Thyroid gland (tissue), 4 donors: ENCODE measurements around the gene EFCAB12.
"Not testable (repeated sequence)": the region's sequence is repeated elsewhere in the genome, so short reads cannot be mapped to it uniquely, and the experiment has no call there.

Source experiments
- CTCF ChIP-seq, 6 experiments: fragments of 200-600 bp in 3 of 6; fragments of 450-650 bp in 3 of 6; sonication (generic) in 3 of 6; IDR thresholded peaks; one replicate each; pipeline ENCODE4 v1.5.1; 2016 to 2019; ENCODE audit warnings: antibody characterized with exemption in 6 of 6, mild to moderate bottlenecking in 2 of 6, inconsistent platforms in 1 of 6, moderate library complexity in 1 of 6
- POLR2A ChIP-seq, 2 donors: fragments of 450-650 bp; IDR thresholded peaks; one replicate each; pipeline ENCODE4 v1.6.1; 2017; ENCODE audit warnings: antibody characterized with exemption in 2 of 2, mild to moderate bottlenecking in 2 of 2, moderate library complexity in 1 of 2

- not testable (repeated sequence) for TF ChIP-seq CTCF, POLR2A (IDR thresholded peaks at IDR 0.05)
These were observed 39.5 kb downstream of the EFCAB12 start for GRCh38 chr3:129388791-129389571.
